H9 (cell line): ENCODE data around the gene SLC25A15. TPM values are rescaled to one million over a fixed set of nuclear protein-coding genes. Genes with fewer than 3 reads are reported as not detected.

Source experiments
- DNase-seq: peaks from one replicate; pipeline ENCODE4 v3.0.0-alpha.2; 2017
- H2AFZ ChIP-seq: one replicate; pipeline ENCODE4 v1.6.1; 2013; ENCODE audit warnings: mild to moderate bottlenecking, low read length, control low read depth, moderate library complexity
- H2AK5ac ChIP-seq: 2 replicates; pipeline ENCODE4 v1.6.1; 2013; ENCODE audit warnings: low read length, control low read depth, mixed read lengths; ENCODE audit not compliant: insufficient read length
- H2BK120ac ChIP-seq: one replicate; pipeline ENCODE4 v1.6.1; 2013; ENCODE audit warnings: low read depth, mild to moderate bottlenecking, low read length, control low read depth, inconsistent platforms; ENCODE audit not compliant: poor library complexity, severe bottlenecking
- H2BK12ac ChIP-seq: 2 replicates; pipeline ENCODE4 v1.6.1; 2013; ENCODE audit warnings: low read length, control low read depth, mixed read lengths, low read depth; ENCODE audit not compliant: insufficient read length
- H2BK15ac ChIP-seq: 2 replicates; pipeline ENCODE4 v1.6.1; 2013; ENCODE audit warnings: low read depth, low read length, control low read depth
- H2BK20ac ChIP-seq: one replicate; pipeline ENCODE4 v1.6.1; 2013; ENCODE audit warnings: low read depth, mild to moderate bottlenecking, low read length, control low read depth, inconsistent platforms; ENCODE audit not compliant: poor library complexity, severe bottlenecking
- H2BK5ac ChIP-seq: 2 replicates; pipeline ENCODE4 v1.6.1; 2013; ENCODE audit warnings: low read length, control low read depth, mixed read lengths; ENCODE audit not compliant: insufficient read length
- H3K14ac ChIP-seq: 2 replicates; pipeline ENCODE4 v1.6.1; 2013; ENCODE audit warnings: low read length, control low read depth; ENCODE audit not compliant: insufficient read depth
- H3K18ac ChIP-seq: 2 replicates; pipeline ENCODE4 v1.6.1; 2013; ENCODE audit warnings: low read depth, mild to moderate bottlenecking, mixed read lengths, low read length, control low read depth; ENCODE audit not compliant: insufficient read length
- H3K23ac ChIP-seq: 2 replicates; pipeline ENCODE4 v1.6.1; 2013; ENCODE audit warnings: low read length, control low read depth, mixed read lengths, low read depth; ENCODE audit not compliant: insufficient read length
- H3K23me2 ChIP-seq: 2 replicates; pipeline ENCODE4 v1.6.1; 2013; ENCODE audit warnings: low read depth, mild to moderate bottlenecking, mixed read lengths, low read length, control low read depth; ENCODE audit not compliant: insufficient read length, poor library complexity, severe bottlenecking
- H3K27ac ChIP-seq: 2 replicates; pipeline ENCODE4 v1.5.1; 2013; ENCODE audit warnings: low read length, control low read depth, mixed read lengths, low read depth; ENCODE audit not compliant: insufficient read length
- H3K27me3 ChIP-seq: 2 replicates; pipeline ENCODE4 v1.6.1; 2013; ENCODE audit warnings: low read length, control low read depth, inconsistent platforms; ENCODE audit not compliant: insufficient read depth
- H3K4ac ChIP-seq: 2 replicates; pipeline ENCODE4 v1.6.1; 2013; ENCODE audit warnings: low read depth, mild to moderate bottlenecking, control low read depth, inconsistent platforms, low read length, moderate library complexity
- H3K4me1 ChIP-seq: 2 replicates; pipeline ENCODE4 v1.6.1; 2013; ENCODE audit warnings: low read length, control low read depth, inconsistent platforms; ENCODE audit not compliant: insufficient read depth
- H3K4me2 ChIP-seq: 2 replicates; pipeline ENCODE4 v1.6.1; 2013; ENCODE audit warnings: low read length, control low read depth, mixed read lengths; ENCODE audit not compliant: insufficient read length, insufficient read depth
- H3K56ac ChIP-seq: 2 replicates; pipeline ENCODE4 v1.6.1; 2013; ENCODE audit warnings: low read depth, mild to moderate bottlenecking, mixed read lengths, low read length, control low read depth; ENCODE audit not compliant: insufficient read length
- H3K79me1 ChIP-seq: 2 replicates; pipeline ENCODE4 v1.6.1; 2013; ENCODE audit warnings: low read depth, mild to moderate bottlenecking, moderate library complexity, low read length, control low read depth, inconsistent platforms; ENCODE audit not compliant: insufficient read depth, poor library complexity, severe bottlenecking
- H3K79me2 ChIP-seq: 2 replicates; pipeline ENCODE4 v1.6.1; 2013; ENCODE audit warnings: low read length, control low read depth, inconsistent platforms; ENCODE audit not compliant: insufficient read depth
- H3K9ac ChIP-seq: 2 replicates; pipeline ENCODE4 v1.6.1; 2013; ENCODE audit warnings: low read length, control low read depth, mixed read lengths; ENCODE audit not compliant: insufficient read length; ENCODE audit errors: extremely low read depth
- H3K9me3 ChIP-seq: one replicate; pipeline ENCODE4 v1.6.1; 2013; ENCODE audit warnings: low read depth, low read length, inconsistent platforms; ENCODE audit not compliant: control insufficient read depth
- H3T11ph ChIP-seq: one replicate; pipeline ENCODE4 v1.6.1; 2013; ENCODE audit warnings: mild to moderate bottlenecking, low read length, control low read depth, inconsistent platforms
- H4K20me1 ChIP-seq: one replicate; pipeline ENCODE4 v1.6.1; 2013; ENCODE audit not compliant: control insufficient read depth, insufficient read length, insufficient read depth
- H4K5ac ChIP-seq: 2 replicates; pipeline ENCODE4 v1.6.1; 2013; ENCODE audit warnings: low read depth, mild to moderate bottlenecking, mixed read lengths, low read length, control low read depth; ENCODE audit not compliant: insufficient read length
- H4K8ac ChIP-seq: replicated peaks from 2 replicates; pipeline ENCODE4 v1.6.1; 2013; ENCODE audit warnings: low read length, control low read depth, mixed read lengths, low read depth; ENCODE audit not compliant: insufficient read length
- H4K91ac ChIP-seq: 2 replicates; pipeline ENCODE4 v1.6.1; 2013; ENCODE audit warnings: low read depth, mild to moderate bottlenecking, moderate library complexity, mixed read lengths, low read length, control low read depth; ENCODE audit not compliant: insufficient read length
- H3K27ac Mint-ChIP-seq, 3 experiments: 2 replicates in 2 of 3; 3 replicates in 1 of 3; pipeline ENCODE4 v1.8.0; 2020 to 2021; ENCODE audit warnings: mixed read lengths in 3 of 3, mild to moderate bottlenecking in 1 of 3, moderate library complexity in 1 of 3
- H3K27me3 Mint-ChIP-seq: 2 replicates; pipeline ENCODE4 v1.8.0; 2021; ENCODE audit warnings: low read depth, mild to moderate bottlenecking, moderate library complexity, mixed read lengths
- H3K36me3 Mint-ChIP-seq, 3 experiments: 2 replicates in 2 of 3; 3 replicates in 1 of 3; pipeline ENCODE4 v1.8.0; 2020 to 2021; ENCODE audit warnings: low read depth in 3 of 3, mixed read lengths in 3 of 3; ENCODE audit not compliant: insufficient read depth in 1 of 3
- H3K4me1 Mint-ChIP-seq, 2 experiments: 2 replicates each; pipeline ENCODE4 v1.8.0; 2020; ENCODE audit warnings: mixed read lengths in 2 of 2
- H3K4me3 Mint-ChIP-seq, 2 experiments: 2 replicates in 1 of 2; 3 replicates in 1 of 2; pipeline ENCODE4 v1.8.0; 2020 to 2021; ENCODE audit warnings: mild to moderate bottlenecking in 2 of 2, mixed read lengths in 2 of 2, moderate library complexity in 1 of 2
- H3K9me3 Mint-ChIP-seq, 2 experiments: 2 replicates in 1 of 2; 3 replicates in 1 of 2; pipeline ENCODE4 v1.8.0; 2020; ENCODE audit warnings: mild to moderate bottlenecking in 2 of 2, mixed read lengths in 2 of 2, moderate library complexity in 1 of 2
- WGBS: extraction: QIAGEN DNeasy Blood & Tissue Kit; methylation state at CpG from one replicate; pipeline ENCODE4 v1.1.7; 2013; ENCODE audit warnings: missing lambda C conversion rate, low lambda C conversion rate, mixed read lengths; ENCODE audit not compliant: insufficient read length; ENCODE audit errors: extremely low coverage; 5-methylcytosine and 5-hydroxymethylcytosine counted together
- total RNA-seq: library from RNA; stranded (reverse); gene quantifications from 2 replicates; pipeline ENCODE4 v1.2.1, GENCODE V29; 2021
- TF ChIP-seq, protein P1 (sequence below): fragments of 200-600 bp; sonication (generic); conservative IDR thresholded peaks from 3 replicates; pipeline ENCODE4 v1.8.0; 2021; ENCODE audit warnings: antibody characterized with exemption, mild to moderate bottlenecking

Gene SLC25A15
- total RNA-seq, 1 experiment from 2014 or later = 21.1 TPM

DNA sequence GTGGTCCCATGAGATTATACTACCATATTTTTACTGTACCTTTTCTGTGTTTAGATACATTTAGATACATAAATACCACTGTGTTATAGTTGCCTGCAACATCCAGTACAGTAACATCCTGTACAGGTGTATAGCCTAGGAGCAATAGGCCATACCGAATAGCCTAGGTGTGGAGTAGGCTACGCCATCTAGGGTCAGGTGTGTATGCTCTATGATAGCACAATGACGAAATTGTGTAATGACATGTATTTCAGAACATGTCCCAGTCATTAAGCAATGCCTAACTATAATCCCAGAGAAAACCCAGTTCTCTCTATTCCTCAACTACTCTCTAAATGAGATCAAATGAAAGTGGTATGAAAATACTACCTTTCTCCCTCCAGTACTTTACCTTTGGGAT, 3.9 kb downstream of the SLC25A15 start:
- H3K18ac ChIP-seq = no peak overlapping the region
- no peak overlapping the region for H3K27ac ChIP-seq
- no CpG with 5 or more reads among the region's 3 CpGs for WGBS

More for the DNA sequence above, 3.9 kb downstream of the SLC25A15 start:
- no peak overlapping the region for H2AK5ac ChIP-seq
- no peak overlapping the region for H3K27ac Mint-ChIP-seq
- H3K4me1 ChIP-seq = no peaks in the 10 kb centered on the region
- H3T11ph ChIP-seq = no peak overlapping the region
- H3K23ac ChIP-seq = no peak overlapping the region
- no peak overlapping the region for H3K56ac ChIP-seq
- no peak overlapping the region for H2BK120ac ChIP-seq
- no peaks in the 10 kb centered on the region for H4K20me1 ChIP-seq
- no peak for DNase-seq
- no peak overlapping the region for H3K4ac ChIP-seq
- no peaks in the 10 kb centered on the region for H3K9me3 Mint-ChIP-seq
- H4K91ac ChIP-seq = no peak overlapping the region
- TF ChIP-seq, protein P1, sequence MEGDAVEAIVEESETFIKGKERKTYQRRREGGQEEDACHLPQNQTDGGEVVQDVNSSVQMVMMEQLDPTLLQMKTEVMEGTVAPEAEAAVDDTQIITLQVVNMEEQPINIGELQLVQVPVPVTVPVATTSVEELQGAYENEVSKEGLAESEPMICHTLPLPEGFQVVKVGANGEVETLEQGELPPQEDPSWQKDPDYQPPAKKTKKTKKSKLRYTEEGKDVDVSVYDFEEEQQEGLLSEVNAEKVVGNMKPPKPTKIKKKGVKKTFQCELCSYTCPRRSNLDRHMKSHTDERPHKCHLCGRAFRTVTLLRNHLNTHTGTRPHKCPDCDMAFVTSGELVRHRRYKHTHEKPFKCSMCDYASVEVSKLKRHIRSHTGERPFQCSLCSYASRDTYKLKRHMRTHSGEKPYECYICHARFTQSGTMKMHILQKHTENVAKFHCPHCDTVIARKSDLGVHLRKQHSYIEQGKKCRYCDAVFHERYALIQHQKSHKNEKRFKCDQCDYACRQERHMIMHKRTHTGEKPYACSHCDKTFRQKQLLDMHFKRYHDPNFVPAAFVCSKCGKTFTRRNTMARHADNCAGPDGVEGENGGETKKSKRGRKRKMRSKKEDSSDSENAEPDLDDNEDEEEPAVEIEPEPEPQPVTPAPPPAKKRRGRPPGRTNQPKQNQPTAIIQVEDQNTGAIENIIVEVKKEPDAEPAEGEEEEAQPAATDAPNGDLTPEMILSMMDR = no peak
- no peaks in the 10 kb centered on the region for H3K79me1 ChIP-seq
- peaks cover 10 to 13% of the 10 kb centered on the region in 2 experiments; a peak in 3 of 4 replicates for H3K4me1 Mint-ChIP-seq
- H4K5ac ChIP-seq = no peak overlapping the region
- no peak overlapping the region for H2BK12ac ChIP-seq
- H2BK15ac ChIP-seq = no peak overlapping the region
- H2BK20ac ChIP-seq = no peak overlapping the region
- H4K8ac ChIP-seq = no peak overlapping the region
- H3K9me3 ChIP-seq = no peaks in the 10 kb centered on the region
- no peak overlapping the region for H2BK5ac ChIP-seq
- H3K36me3 Mint-ChIP-seq = peaks cover 0 to 26% (median 14%) of the 10 kb centered on the region in 3 experiments; a peak in 5 of 7 replicates
- 0 out of 2 replicates have a peak, but pooled peaks cover 1% of the 10 kb centered on the region for H3K79me2 ChIP-seq
- H3K27me3 Mint-ChIP-seq = no peaks in the 10 kb centered on the region
- no peak overlapping the region for H3K4me3 Mint-ChIP-seq
- no peak overlapping the region for H3K14ac ChIP-seq
- H3K4me2 ChIP-seq = no peak overlapping the region
- no peaks in the 10 kb centered on the region for H3K23me2 ChIP-seq
- H3K27me3 ChIP-seq = no peaks in the 10 kb centered on the region
- H2AFZ ChIP-seq = no peak overlapping the region
- H3K9ac ChIP-seq = no peak overlapping the region
